ENCODE measurements around the gene DEXI. TPM values are rescaled to one million over a fixed set of nuclear protein-coding genes. Genes with fewer than 3 reads are reported as not detected.

Gene DEXI
- polyA plus RNA-seq, 1 donor from 2014 or later = 52.0 TPM

DNA sequence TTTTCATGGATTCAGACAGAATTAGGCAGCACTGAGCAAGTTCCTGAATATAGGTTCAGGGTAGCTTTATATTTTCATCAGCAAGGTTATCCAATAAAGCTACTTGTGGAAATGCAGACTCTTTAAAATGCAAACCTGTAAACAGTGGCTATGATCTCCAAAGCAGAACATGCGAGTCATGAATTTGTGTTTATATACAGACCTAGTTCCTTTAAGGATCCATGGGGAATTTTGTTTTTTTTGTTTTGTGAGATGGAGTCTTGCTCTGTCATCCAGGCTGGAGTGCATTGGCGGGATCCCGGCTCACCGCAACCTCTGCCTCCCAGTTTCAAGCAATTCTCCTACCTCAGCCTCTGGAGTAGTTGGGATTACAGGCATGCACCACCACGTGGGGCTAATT, 16.9 kb upstream of the DEXI start:
- TF ChIP-seq EZH2 (IDR thresholded peaks at IDR 0.05; ENCODE audit: borderline replicate concordance, insufficient read depth, low read length, poor library complexity, severe bottlenecking) = no peak
- no peak for TF ChIP-seq MXI1 (conservative IDR thresholded peaks at IDR 0.05; ENCODE audit: poor library complexity, severe bottlenecking)
- TF ChIP-seq TAF1 (IDR thresholded peaks at IDR 0.05; ENCODE audit: low read depth) = no peak
- TF ChIP-seq CTCF (IDR thresholded peaks at IDR 0.05; ENCODE audit: poor library complexity, severe bottlenecking) = no peak
- no peak for TF ChIP-seq SMC3 (conservative IDR thresholded peaks at IDR 0.05; ENCODE audit: poor library complexity)
- H3K36me3 ChIP-seq (ENCODE audit: insufficient read depth, low read length) = no peaks in the 10 kb centered on the region
- no peak overlapping the region for H3K27ac ChIP-seq (ENCODE audit: low read length)
- no peak overlapping the region for H3K4me3 ChIP-seq (ENCODE audit: low read length)
- no peak overlapping the region for H2AFZ ChIP-seq (ENCODE audit: low read depth, low read length)
- H3K9ac ChIP-seq (ENCODE audit: low read length) = no peak overlapping the region
- H3K4me2 ChIP-seq (ENCODE audit: low read length) = no peak overlapping the region
- no peaks in the 10 kb centered on the region for H4K20me1 ChIP-seq (ENCODE audit: insufficient read depth)
- H3K79me2 ChIP-seq (replicated peaks; ENCODE audit: insufficient read depth, low read length) = peaks cover 3% of the 10 kb centered on the region
- no peaks in the 10 kb centered on the region for H3K27me3 ChIP-seq (ENCODE audit: insufficient read depth, low read depth, low read length)
- H3K9me2 ChIP-seq (ENCODE audit: insufficient read depth, low read length) = no peaks in the 10 kb centered on the region
- H3F3A ChIP-seq (ENCODE audit: insufficient read depth, low read length, poor library complexity, severe bottlenecking) = no peaks in the 10 kb centered on the region
- H3K9me3 ChIP-seq (ENCODE audit: low read length) = no peaks in the 10 kb centered on the region

DNA sequence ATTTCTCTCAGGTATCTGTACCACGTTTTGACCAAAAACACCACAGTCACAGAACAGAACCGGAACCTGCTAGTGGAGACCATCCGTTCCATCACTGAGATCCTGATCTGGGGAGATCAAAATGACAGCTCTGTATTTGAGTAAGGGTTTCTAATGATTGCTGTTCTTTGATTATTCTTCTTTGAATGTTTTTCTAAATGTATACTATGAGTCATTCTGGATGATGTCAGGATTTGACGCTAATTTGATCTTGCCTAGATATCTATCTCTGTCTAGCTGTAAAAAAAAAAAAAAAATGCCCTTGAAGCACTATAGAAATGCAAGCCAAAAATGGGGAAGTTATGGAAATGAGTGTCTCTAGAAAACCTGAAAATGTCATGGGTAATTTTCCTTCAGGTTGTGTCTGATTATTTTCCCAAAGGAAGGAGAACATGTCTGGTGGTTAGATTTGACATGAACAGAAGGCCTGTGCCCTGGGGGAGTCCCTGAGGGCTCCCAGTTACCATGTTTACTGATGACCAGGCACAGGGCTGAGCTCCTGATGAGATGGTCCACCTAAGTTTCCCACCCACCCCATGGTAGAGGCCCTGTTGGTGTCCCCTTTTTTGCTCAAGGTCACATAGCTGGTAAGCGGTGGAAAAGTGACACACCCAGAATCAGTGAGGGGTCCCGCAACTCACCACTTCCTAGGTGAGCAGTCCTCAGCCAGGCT, 15.7 kb upstream of the DEXI start:
- peak overlapping the region; percentile 78 for H3K27ac ChIP-seq (ENCODE audit: low read length)
- peak overlapping the region; percentile 4 for H3K9ac ChIP-seq (ENCODE audit: low read length)
- no peaks in the 10 kb centered on the region for H3F3A ChIP-seq (ENCODE audit: insufficient read depth, low read length, poor library complexity, severe bottlenecking)

DNA sequence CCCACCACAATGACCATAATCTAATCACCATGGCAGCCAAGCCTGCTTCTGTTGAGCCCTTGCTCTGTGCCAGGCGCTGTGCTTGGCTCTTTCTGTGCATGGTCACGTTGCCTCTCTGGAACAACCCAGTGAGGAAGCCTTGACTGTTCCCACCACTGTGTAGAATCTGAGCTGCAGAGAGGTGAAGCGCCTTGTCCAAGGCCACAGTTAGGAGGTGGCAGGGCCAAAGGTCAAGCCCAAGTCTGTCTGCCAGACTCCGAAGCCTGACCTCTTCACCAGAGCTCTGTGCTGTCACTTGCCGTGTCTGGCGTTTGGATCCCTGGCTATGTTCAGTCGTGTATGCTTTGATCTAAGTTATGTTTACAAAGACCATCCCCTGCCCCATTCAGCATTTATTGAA, 12.6 kb upstream of the DEXI start:
- Histone ChIP-seq H3K9ac (ENCODE audit: low read length) (no peak overlapping the region), H3K27ac (ENCODE audit: low read length) (no peak overlapping the region), H3K27me3 (ENCODE audit: insufficient read depth, low read depth, low read length) (no peaks in the 10 kb centered on the region), H4K20me1 (ENCODE audit: insufficient read depth) (no peaks in the 10 kb centered on the region), H3K9me2 (ENCODE audit: insufficient read depth, low read length) (no peaks in the 10 kb centered on the region), H3K9me3 (ENCODE audit: low read length) (no peaks in the 10 kb centered on the region), H3K36me3 (ENCODE audit: insufficient read depth, low read length) (no peaks in the 10 kb centered on the region), H3K4me2 (ENCODE audit: low read length) (no peak overlapping the region), H2AFZ (ENCODE audit: low read depth, low read length) (no peak overlapping the region), H3K4me3 (ENCODE audit: low read length) (no peak overlapping the region), H3F3A (ENCODE audit: insufficient read depth, low read length, poor library complexity, severe bottlenecking) (no peaks in the 10 kb centered on the region), H3K79me2 (replicated peaks; ENCODE audit: insufficient read depth, low read length) (peaks cover 3% of the 10 kb centered on the region)
- TF ChIP-seq POLR2AphosphoS5 (IDR thresholded peaks at IDR 0.05) = no peak
- no peak for TF ChIP-seq CTCF (IDR thresholded peaks at IDR 0.05; ENCODE audit: poor library complexity, severe bottlenecking)
- no peak for TF ChIP-seq MXI1 (conservative IDR thresholded peaks at IDR 0.05; ENCODE audit: poor library complexity, severe bottlenecking)
- TF ChIP-seq, protein P1, sequence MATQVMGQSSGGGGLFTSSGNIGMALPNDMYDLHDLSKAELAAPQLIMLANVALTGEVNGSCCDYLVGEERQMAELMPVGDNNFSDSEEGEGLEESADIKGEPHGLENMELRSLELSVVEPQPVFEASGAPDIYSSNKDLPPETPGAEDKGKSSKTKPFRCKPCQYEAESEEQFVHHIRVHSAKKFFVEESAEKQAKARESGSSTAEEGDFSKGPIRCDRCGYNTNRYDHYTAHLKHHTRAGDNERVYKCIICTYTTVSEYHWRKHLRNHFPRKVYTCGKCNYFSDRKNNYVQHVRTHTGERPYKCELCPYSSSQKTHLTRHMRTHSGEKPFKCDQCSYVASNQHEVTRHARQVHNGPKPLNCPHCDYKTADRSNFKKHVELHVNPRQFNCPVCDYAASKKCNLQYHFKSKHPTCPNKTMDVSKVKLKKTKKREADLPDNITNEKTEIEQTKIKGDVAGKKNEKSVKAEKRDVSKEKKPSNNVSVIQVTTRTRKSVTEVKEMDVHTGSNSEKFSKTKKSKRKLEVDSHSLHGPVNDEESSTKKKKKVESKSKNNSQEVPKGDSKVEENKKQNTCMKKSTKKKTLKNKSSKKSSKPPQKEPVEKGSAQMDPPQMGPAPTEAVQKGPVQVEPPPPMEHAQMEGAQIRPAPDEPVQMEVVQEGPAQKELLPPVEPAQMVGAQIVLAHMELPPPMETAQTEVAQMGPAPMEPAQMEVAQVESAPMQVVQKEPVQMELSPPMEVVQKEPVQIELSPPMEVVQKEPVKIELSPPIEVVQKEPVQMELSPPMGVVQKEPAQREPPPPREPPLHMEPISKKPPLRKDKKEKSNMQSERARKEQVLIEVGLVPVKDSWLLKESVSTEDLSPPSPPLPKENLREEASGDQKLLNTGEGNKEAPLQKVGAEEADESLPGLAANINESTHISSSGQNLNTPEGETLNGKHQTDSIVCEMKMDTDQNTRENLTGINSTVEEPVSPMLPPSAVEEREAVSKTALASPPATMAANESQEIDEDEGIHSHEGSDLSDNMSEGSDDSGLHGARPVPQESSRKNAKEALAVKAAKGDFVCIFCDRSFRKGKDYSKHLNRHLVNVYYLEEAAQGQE (IDR thresholded peaks at IDR 0.05; ENCODE audit: borderline replicate concordance) = no peak
- no peak for TF ChIP-seq TAF1 (IDR thresholded peaks at IDR 0.05; ENCODE audit: low read depth)
- no peak for TF ChIP-seq RAD21 (conservative IDR thresholded peaks at IDR 0.05)
- no peak for TF ChIP-seq SMC3 (conservative IDR thresholded peaks at IDR 0.05; ENCODE audit: poor library complexity)
- no peak for TF ChIP-seq EP300 (conservative IDR thresholded peaks at IDR 0.05; ENCODE audit: poor library complexity, severe bottlenecking)
- TF ChIP-seq EZH2 (IDR thresholded peaks at IDR 0.05; ENCODE audit: borderline replicate concordance, insufficient read depth, low read length, poor library complexity, severe bottlenecking) = no peak

More for the DNA sequence above, 15.7 kb upstream of the DEXI start:
- H3K9me3 ChIP-seq (ENCODE audit: low read length) = no peaks in the 10 kb centered on the region
- TF ChIP-seq EP300 (conservative IDR thresholded peaks at IDR 0.05; ENCODE audit: poor library complexity, severe bottlenecking) = peak; percentile 14
- TF ChIP-seq TAF1 (IDR thresholded peaks at IDR 0.05; ENCODE audit: low read depth) = no peak
- TF ChIP-seq MXI1 (conservative IDR thresholded peaks at IDR 0.05; ENCODE audit: poor library complexity, severe bottlenecking) = no peak
- peaks cover 3% of the 10 kb centered on the region for H3K79me2 ChIP-seq (replicated peaks; ENCODE audit: insufficient read depth, low read length)
- H2AFZ ChIP-seq (ENCODE audit: low read depth, low read length) = no peak overlapping the region
- no peaks in the 10 kb centered on the region for H3K36me3 ChIP-seq (ENCODE audit: insufficient read depth, low read length)
- H3K4me2 ChIP-seq (ENCODE audit: low read length) = no peak overlapping the region
- no peaks in the 10 kb centered on the region for H3K9me2 ChIP-seq (ENCODE audit: insufficient read depth, low read length)
- H3K4me3 ChIP-seq (ENCODE audit: low read length) = peak overlapping the region; percentile 7
- no peaks in the 10 kb centered on the region for H3K27me3 ChIP-seq (ENCODE audit: insufficient read depth, low read depth, low read length)
- H4K20me1 ChIP-seq (ENCODE audit: insufficient read depth) = no peaks in the 10 kb centered on the region

Measured in neural cell (in vitro differentiated cells).